H9 (cell line): ENCODE measurements around the gene FBXL7. TPM values are rescaled to one million over a fixed set of nuclear protein-coding genes. Genes with fewer than 3 reads are reported as not detected.

ENCODE experiments used
- DNase-seq: peaks from one replicate; pipeline ENCODE4 v3.0.0-alpha.2; 2017
- H2AFZ ChIP-seq: one replicate; pipeline ENCODE4 v1.6.1; 2013; ENCODE audit warnings: mild to moderate bottlenecking, low read length, control low read depth, moderate library complexity
- H2AK5ac ChIP-seq: 2 replicates; pipeline ENCODE4 v1.6.1; 2013; ENCODE audit warnings: low read length, control low read depth, mixed read lengths; ENCODE audit not compliant: insufficient read length
- H2BK120ac ChIP-seq: one replicate; pipeline ENCODE4 v1.6.1; 2013; ENCODE audit warnings: low read depth, mild to moderate bottlenecking, low read length, control low read depth, inconsistent platforms; ENCODE audit not compliant: poor library complexity, severe bottlenecking
- H2BK12ac ChIP-seq: 2 replicates; pipeline ENCODE4 v1.6.1; 2013; ENCODE audit warnings: low read length, control low read depth, mixed read lengths, low read depth; ENCODE audit not compliant: insufficient read length
- H2BK15ac ChIP-seq: 2 replicates; pipeline ENCODE4 v1.6.1; 2013; ENCODE audit warnings: low read depth, low read length, control low read depth
- H2BK20ac ChIP-seq: one replicate; pipeline ENCODE4 v1.6.1; 2013; ENCODE audit warnings: low read depth, mild to moderate bottlenecking, low read length, control low read depth, inconsistent platforms; ENCODE audit not compliant: poor library complexity, severe bottlenecking
- H2BK5ac ChIP-seq: 2 replicates; pipeline ENCODE4 v1.6.1; 2013; ENCODE audit warnings: low read length, control low read depth, mixed read lengths; ENCODE audit not compliant: insufficient read length
- H3K14ac ChIP-seq: 2 replicates; pipeline ENCODE4 v1.6.1; 2013; ENCODE audit warnings: low read length, control low read depth; ENCODE audit not compliant: insufficient read depth
- H3K18ac ChIP-seq: 2 replicates; pipeline ENCODE4 v1.6.1; 2013; ENCODE audit warnings: low read depth, mild to moderate bottlenecking, mixed read lengths, low read length, control low read depth; ENCODE audit not compliant: insufficient read length
- H3K23ac ChIP-seq: 2 replicates; pipeline ENCODE4 v1.6.1; 2013; ENCODE audit warnings: low read length, control low read depth, mixed read lengths, low read depth; ENCODE audit not compliant: insufficient read length
- H3K23me2 ChIP-seq: 2 replicates; pipeline ENCODE4 v1.6.1; 2013; ENCODE audit warnings: low read depth, mild to moderate bottlenecking, mixed read lengths, low read length, control low read depth; ENCODE audit not compliant: insufficient read length, poor library complexity, severe bottlenecking
- H3K27ac ChIP-seq: 2 replicates; pipeline ENCODE4 v1.5.1; 2013; ENCODE audit warnings: low read length, control low read depth, mixed read lengths, low read depth; ENCODE audit not compliant: insufficient read length
- H3K27me3 ChIP-seq: 2 replicates; pipeline ENCODE4 v1.6.1; 2013; ENCODE audit warnings: low read length, control low read depth, inconsistent platforms; ENCODE audit not compliant: insufficient read depth
- H3K4ac ChIP-seq: 2 replicates; pipeline ENCODE4 v1.6.1; 2013; ENCODE audit warnings: low read depth, mild to moderate bottlenecking, control low read depth, inconsistent platforms, low read length, moderate library complexity
- H3K4me1 ChIP-seq: 2 replicates; pipeline ENCODE4 v1.6.1; 2013; ENCODE audit warnings: low read length, control low read depth, inconsistent platforms; ENCODE audit not compliant: insufficient read depth
- H3K4me2 ChIP-seq: 2 replicates; pipeline ENCODE4 v1.6.1; 2013; ENCODE audit warnings: low read length, control low read depth, mixed read lengths; ENCODE audit not compliant: insufficient read length, insufficient read depth
- H3K56ac ChIP-seq: 2 replicates; pipeline ENCODE4 v1.6.1; 2013; ENCODE audit warnings: low read depth, mild to moderate bottlenecking, mixed read lengths, low read length, control low read depth; ENCODE audit not compliant: insufficient read length
- H3K79me1 ChIP-seq: 2 replicates; pipeline ENCODE4 v1.6.1; 2013; ENCODE audit warnings: low read depth, mild to moderate bottlenecking, moderate library complexity, low read length, control low read depth, inconsistent platforms; ENCODE audit not compliant: insufficient read depth, poor library complexity, severe bottlenecking
- H3K79me2 ChIP-seq: 2 replicates; pipeline ENCODE4 v1.6.1; 2013; ENCODE audit warnings: low read length, control low read depth, inconsistent platforms; ENCODE audit not compliant: insufficient read depth
- H3K9ac ChIP-seq: 2 replicates; pipeline ENCODE4 v1.6.1; 2013; ENCODE audit warnings: low read length, control low read depth, mixed read lengths; ENCODE audit not compliant: insufficient read length; ENCODE audit errors: extremely low read depth
- H3K9me3 ChIP-seq: one replicate; pipeline ENCODE4 v1.6.1; 2013; ENCODE audit warnings: low read depth, low read length, inconsistent platforms; ENCODE audit not compliant: control insufficient read depth
- H3T11ph ChIP-seq: one replicate; pipeline ENCODE4 v1.6.1; 2013; ENCODE audit warnings: mild to moderate bottlenecking, low read length, control low read depth, inconsistent platforms
- H4K20me1 ChIP-seq: one replicate; pipeline ENCODE4 v1.6.1; 2013; ENCODE audit not compliant: control insufficient read depth, insufficient read length, insufficient read depth
- H4K5ac ChIP-seq: 2 replicates; pipeline ENCODE4 v1.6.1; 2013; ENCODE audit warnings: low read depth, mild to moderate bottlenecking, mixed read lengths, low read length, control low read depth; ENCODE audit not compliant: insufficient read length
- H4K8ac ChIP-seq: replicated peaks from 2 replicates; pipeline ENCODE4 v1.6.1; 2013; ENCODE audit warnings: low read length, control low read depth, mixed read lengths, low read depth; ENCODE audit not compliant: insufficient read length
- H4K91ac ChIP-seq: 2 replicates; pipeline ENCODE4 v1.6.1; 2013; ENCODE audit warnings: low read depth, mild to moderate bottlenecking, moderate library complexity, mixed read lengths, low read length, control low read depth; ENCODE audit not compliant: insufficient read length
- H3K27ac Mint-ChIP-seq, 3 experiments: 2 replicates in 2 of 3; 3 replicates in 1 of 3; pipeline ENCODE4 v1.8.0; 2020 to 2021; ENCODE audit warnings: mixed read lengths in 3 of 3, mild to moderate bottlenecking in 1 of 3, moderate library complexity in 1 of 3
- H3K27me3 Mint-ChIP-seq: 2 replicates; pipeline ENCODE4 v1.8.0; 2021; ENCODE audit warnings: low read depth, mild to moderate bottlenecking, moderate library complexity, mixed read lengths
- H3K36me3 Mint-ChIP-seq, 3 experiments: 2 replicates in 2 of 3; 3 replicates in 1 of 3; pipeline ENCODE4 v1.8.0; 2020 to 2021; ENCODE audit warnings: low read depth in 3 of 3, mixed read lengths in 3 of 3; ENCODE audit not compliant: insufficient read depth in 1 of 3
- H3K4me1 Mint-ChIP-seq, 2 experiments: 2 replicates each; pipeline ENCODE4 v1.8.0; 2020; ENCODE audit warnings: mixed read lengths in 2 of 2
- H3K4me3 Mint-ChIP-seq, 2 experiments: 2 replicates in 1 of 2; 3 replicates in 1 of 2; pipeline ENCODE4 v1.8.0; 2020 to 2021; ENCODE audit warnings: mild to moderate bottlenecking in 2 of 2, mixed read lengths in 2 of 2, moderate library complexity in 1 of 2
- H3K9me3 Mint-ChIP-seq, 2 experiments: 2 replicates in 1 of 2; 3 replicates in 1 of 2; pipeline ENCODE4 v1.8.0; 2020; ENCODE audit warnings: mild to moderate bottlenecking in 2 of 2, mixed read lengths in 2 of 2, moderate library complexity in 1 of 2
- total RNA-seq: library from RNA; stranded (reverse); gene quantifications from 2 replicates; pipeline ENCODE4 v1.2.1, GENCODE V29; 2021
- TF ChIP-seq, protein P1 (sequence below): fragments of 200-600 bp; sonication (generic); conservative IDR thresholded peaks from 3 replicates; pipeline ENCODE4 v1.8.0; 2021; ENCODE audit warnings: antibody characterized with exemption, mild to moderate bottlenecking

The FBXL7 gene
- total RNA-seq, 1 experiment from 2014 or later = 14.6 TPM

DNA sequence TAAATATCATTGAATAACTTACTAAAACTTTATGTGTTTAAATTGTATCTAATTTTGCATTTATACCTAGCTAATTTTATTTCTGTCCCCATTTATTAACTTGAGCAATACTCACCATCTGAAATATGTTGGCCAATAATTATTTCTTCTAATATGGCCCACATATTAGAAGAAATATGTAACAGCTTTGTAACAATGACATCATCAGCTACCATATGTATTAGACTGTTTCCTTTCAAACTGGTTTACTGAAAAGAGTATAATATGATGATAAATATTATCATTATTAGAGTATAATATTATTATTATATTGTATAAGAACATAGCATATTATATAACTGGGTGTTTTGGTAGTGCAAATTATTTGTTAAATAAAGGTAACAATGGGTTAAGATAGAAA lies 220.5 kb downstream of the FBXL7 start:
- Mint-ChIP-seq H3K27me3 (no peaks in the 10 kb centered on the region), H3K36me3 (no peaks in the 10 kb centered on the region), H3K4me1 (peaks cover 31 to 42% of the 10 kb centered on the region in 2 experiments), H3K27ac (no peak overlapping the region), H3K4me3 (no peak overlapping the region), H3K9me3 (peaks cover 0 to 2% of the 10 kb centered on the region in 2 experiments; a peak in 2 of 5 replicates)
- Histone ChIP-seq H2BK5ac (no peak overlapping the region), H3K27me3 (no peaks in the 10 kb centered on the region), H2AFZ (no peak overlapping the region), H3K9ac (no peak overlapping the region), H2BK12ac (no peak overlapping the region), H3K18ac (no peak overlapping the region), H3K23me2 (no peaks in the 10 kb centered on the region), H3K23ac (no peak overlapping the region), H2AK5ac (no peak overlapping the region), H4K5ac (no peak overlapping the region), H3T11ph (no peak overlapping the region), H3K79me1 (no peaks in the 10 kb centered on the region), H2BK15ac (no peak overlapping the region), H4K20me1 (no peaks in the 10 kb centered on the region), H2BK20ac (no peak overlapping the region), H3K4ac (no peak overlapping the region), H3K4me1 (peaks cover 4% of the 10 kb centered on the region; the same call in 1 of the 2 replicates), H3K9me3 (no peaks in the 10 kb centered on the region), H4K8ac (no peak overlapping the region), H4K91ac (no peak overlapping the region), H3K56ac (no peak overlapping the region), H3K79me2 (no peaks in the 10 kb centered on the region; the same call in 1 of the 2 replicates), H3K4me2 (no peak overlapping the region), H2BK120ac (no peak overlapping the region), H3K27ac (no peak overlapping the region), H3K14ac (no peak overlapping the region)
- DNase-seq = no peak
- TF ChIP-seq, protein P1, sequence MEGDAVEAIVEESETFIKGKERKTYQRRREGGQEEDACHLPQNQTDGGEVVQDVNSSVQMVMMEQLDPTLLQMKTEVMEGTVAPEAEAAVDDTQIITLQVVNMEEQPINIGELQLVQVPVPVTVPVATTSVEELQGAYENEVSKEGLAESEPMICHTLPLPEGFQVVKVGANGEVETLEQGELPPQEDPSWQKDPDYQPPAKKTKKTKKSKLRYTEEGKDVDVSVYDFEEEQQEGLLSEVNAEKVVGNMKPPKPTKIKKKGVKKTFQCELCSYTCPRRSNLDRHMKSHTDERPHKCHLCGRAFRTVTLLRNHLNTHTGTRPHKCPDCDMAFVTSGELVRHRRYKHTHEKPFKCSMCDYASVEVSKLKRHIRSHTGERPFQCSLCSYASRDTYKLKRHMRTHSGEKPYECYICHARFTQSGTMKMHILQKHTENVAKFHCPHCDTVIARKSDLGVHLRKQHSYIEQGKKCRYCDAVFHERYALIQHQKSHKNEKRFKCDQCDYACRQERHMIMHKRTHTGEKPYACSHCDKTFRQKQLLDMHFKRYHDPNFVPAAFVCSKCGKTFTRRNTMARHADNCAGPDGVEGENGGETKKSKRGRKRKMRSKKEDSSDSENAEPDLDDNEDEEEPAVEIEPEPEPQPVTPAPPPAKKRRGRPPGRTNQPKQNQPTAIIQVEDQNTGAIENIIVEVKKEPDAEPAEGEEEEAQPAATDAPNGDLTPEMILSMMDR = no peak
